Body of pancreas (tissue), 4 donors: Measurements from ENCODE around the gene MICAL2.

Source experiments
- CTCF ChIP-seq, 7 experiments: fragments of 450-650 bp in 4 of 7; fragments of 200-600 bp in 3 of 7; sonication (generic) in 3 of 7; IDR thresholded peaks; one replicate each; pipeline ENCODE4 v1.5.1; 2016 to 2019; ENCODE audit warnings: antibody characterized with exemption in 7 of 7
- POLR2A ChIP-seq, 3 donors: fragments of 450-650 bp; IDR thresholded peaks; one replicate each; pipeline ENCODE4 v1.6.1; 2016; ENCODE audit warnings: antibody characterized with exemption in 3 of 3, mild to moderate bottlenecking in 2 of 3

GRCh38 chr11:12213883-12214282, 103.5 kb downstream of the MICAL2 start:
- TF ChIP-seq CTCF (IDR thresholded peaks at IDR 0.05), result no peak
- TF ChIP-seq POLR2A (IDR thresholded peaks at IDR 0.05), result no peak
